ENCODE measurements around the gene RIPOR3.
A peak's percentile ranks its signal among the peaks of the same experiment; 100 is the strongest.

RIPOR3 gene

GRCh38 chr20:50547964-50548363 lies 143.4 kb downstream of the RIPOR3 start:
- Histone ChIP-seq H3K4me2 (ENCODE audit: low read length) (no peak overlapping the region), H3K27me3 (ENCODE audit: insufficient read depth, low read length) (no peaks in the 10 kb centered on the region), H3K4me1 (ENCODE audit: insufficient read depth, low read length, severe bottlenecking) (peaks cover 17% of the 10 kb centered on the region), H3F3A (ENCODE audit: insufficient read depth, low read length) (no peaks in the 10 kb centered on the region), H4K20me1 (ENCODE audit: insufficient read depth, low read length) (no peaks in the 10 kb centered on the region), H3K9ac (ENCODE audit: low read length) (no peak overlapping the region), H3K36me3 (ENCODE audit: insufficient read depth, low read length) (no peaks in the 10 kb centered on the region), H3K4me3 (ENCODE audit: low read depth, low read length, poor library complexity, severe bottlenecking) (no peak overlapping the region), H2AFZ (ENCODE audit: low read length) (no peak overlapping the region), H3K9me3 (ENCODE audit: low read length) (no peaks in the 10 kb centered on the region), H3K9me2 (ENCODE audit: low read depth, low read length) (no peaks in the 10 kb centered on the region), H3K79me2 (ENCODE audit: insufficient read depth, low read length) (no peaks in the 10 kb centered on the region), H3K27ac (ENCODE audit: low read depth, low read length, poor library complexity, severe bottlenecking) (no peak overlapping the region)
- TF ChIP-seq CTCF (IDR thresholded peaks at IDR 0.05; ENCODE audit: low read length), result no peak
- no peak for TF ChIP-seq EZH2 (IDR thresholded peaks at IDR 0.05; ENCODE audit: borderline replicate concordance, low read length)

GRCh38 chr20:50546729-50547314 lies 144.5 kb downstream of the RIPOR3 start:
- 0 out of 2 replicates have a peak, but pooled peaks cover 3% of the 10 kb centered on the region for H3K79me2 ChIP-seq (ENCODE audit: insufficient read depth, low read length)
- no peaks in the 10 kb centered on the region for H3F3A ChIP-seq (ENCODE audit: insufficient read depth, low read length)
- H3K9me3 ChIP-seq (ENCODE audit: low read length), result no peaks in the 10 kb centered on the region
- H3K36me3 ChIP-seq (ENCODE audit: insufficient read depth, low read length), result no peaks in the 10 kb centered on the region
- no peaks in the 10 kb centered on the region for H4K20me1 ChIP-seq (ENCODE audit: insufficient read depth, low read length)
- no peak overlapping the region for H3K9ac ChIP-seq (ENCODE audit: low read length)
- H3K27ac ChIP-seq (ENCODE audit: low read depth, low read length, poor library complexity, severe bottlenecking), result no peak overlapping the region
- H3K9me2 ChIP-seq (ENCODE audit: low read depth, low read length), result no peaks in the 10 kb centered on the region
- no peaks in the 10 kb centered on the region for H3K27me3 ChIP-seq (ENCODE audit: insufficient read depth, low read length)
- H3K4me2 ChIP-seq (ENCODE audit: low read length), result peak overlapping the region; percentile 47
- no peak overlapping the region for H3K4me3 ChIP-seq (ENCODE audit: low read depth, low read length, poor library complexity, severe bottlenecking)
- H2AFZ ChIP-seq (ENCODE audit: low read length), result no peak overlapping the region
- peaks cover 20% of the 10 kb centered on the region for H3K4me1 ChIP-seq (ENCODE audit: insufficient read depth, low read length, severe bottlenecking)
- TF ChIP-seq CTCF (IDR thresholded peaks at IDR 0.05; ENCODE audit: low read length) (no peak), EZH2 (IDR thresholded peaks at IDR 0.05; ENCODE audit: borderline replicate concordance, low read length) (no peak)

- H3K4me1 ChIP-seq (ENCODE audit: insufficient read depth, low read length, severe bottlenecking), result peaks cover 34% of the 10 kb centered on the region
- H3K4me3 ChIP-seq (ENCODE audit: low read depth, low read length, poor library complexity, severe bottlenecking), result no peak overlapping the region
- H3K9ac ChIP-seq (ENCODE audit: low read length), result no peak overlapping the region
- 0 out of 2 replicates have a peak, but pooled peaks cover 3% of the 10 kb centered on the region for H3K79me2 ChIP-seq (ENCODE audit: insufficient read depth, low read length)
- H3K9me2 ChIP-seq (ENCODE audit: low read depth, low read length), result no peaks in the 10 kb centered on the region
- peaks cover 4% of the 10 kb centered on the region; the same call in 1 of the 2 replicates for H3K36me3 ChIP-seq (ENCODE audit: insufficient read depth, low read length)
- no peaks in the 10 kb centered on the region for H4K20me1 ChIP-seq (ENCODE audit: insufficient read depth, low read length)
- H3K27ac ChIP-seq (ENCODE audit: low read depth, low read length, poor library complexity, severe bottlenecking), result no peak overlapping the region
- H3F3A ChIP-seq (ENCODE audit: insufficient read depth, low read length), result no peaks in the 10 kb centered on the region
- no peak for TF ChIP-seq EZH2 (IDR thresholded peaks at IDR 0.05; ENCODE audit: borderline replicate concordance, low read length)
- no peak for TF ChIP-seq CTCF (IDR thresholded peaks at IDR 0.05; ENCODE audit: low read length)
- no peak overlapping the region for H3K4me2 ChIP-seq (ENCODE audit: low read length)
- H2AFZ ChIP-seq (ENCODE audit: low read length), result no peak overlapping the region
- H3K27me3 ChIP-seq (ENCODE audit: insufficient read depth, low read length), result no peaks in the 10 kb centered on the region
- no peaks in the 10 kb centered on the region for H3K9me3 ChIP-seq (ENCODE audit: low read length)
These were observed 146.2 kb downstream of the RIPOR3 start for GRCh38 chr20:50545126-50545525.
